ENCODE results near the gene MSMP. TPM values are rescaled to one million over a fixed set of nuclear protein-coding genes. Genes with fewer than 3 reads are reported as not detected.

MSMP gene
- total and polyA plus RNA-seq, 10 of the 15 experiments (the other 5 are each of a cell fraction or from before 2014, with no cell fraction given): 0.33 to 2.4 (median 0.86) TPM; not detected in 4

DNA sequence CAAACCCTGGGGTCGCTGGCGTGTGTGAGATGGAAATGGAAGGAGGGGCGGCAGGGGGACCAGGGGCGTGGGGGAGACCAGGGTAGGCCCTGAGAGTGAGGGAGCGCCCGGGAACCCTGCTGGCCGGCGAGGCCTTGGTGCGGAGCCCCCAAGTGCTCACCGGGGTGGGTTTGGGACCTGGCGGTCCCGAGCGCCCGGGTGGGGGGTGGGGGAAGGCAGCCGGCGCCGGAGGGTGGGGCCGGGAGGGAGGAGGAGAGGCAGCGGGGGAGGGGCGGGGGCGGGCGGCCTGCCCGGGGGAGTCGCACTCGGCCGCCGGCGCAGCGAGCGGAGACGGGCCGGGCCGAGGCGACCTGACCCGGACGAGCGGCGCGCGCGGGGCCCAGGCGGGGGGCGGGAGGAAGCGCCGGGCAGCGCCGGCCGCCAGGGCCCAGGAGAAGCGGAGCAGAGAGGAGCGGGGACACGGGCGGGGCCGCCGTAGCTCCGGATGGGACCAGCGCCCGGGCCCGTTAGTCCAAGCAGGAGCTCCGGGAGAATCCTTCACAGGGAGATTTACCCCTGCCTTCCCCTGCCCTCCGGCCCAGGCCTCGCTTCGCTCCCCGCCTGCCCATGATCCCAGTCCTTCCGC, 37.3 kb upstream of the MSMP start, which contains the start of gene NPR2:
TSS of gene NPR2 (plus strand) at position 295 of the 625 bp plus-strand sequence. CDS start 818 bp downstream, outside the sequence.
- ChIA-PET CTCF (interaction anchor here (1.2 to 2.3 kb wide), 3 partner anchors 32 to 91 kb away, joined by 3 to 7 read pairs (median 6); no protein-coding TSS in a partner anchor), SMC1A (ENCODE audit: uncharacterized antibody, unreplicated experiment) (no interaction called here), POLR2A (no interaction called here), RAD21 (ENCODE audit: unreplicated experiment) (interaction anchor here (1.1 kb wide), 1 partner anchor 35 kb away, joined by 4 read pairs; no protein-coding TSS in a partner anchor)
- intact Hi-C loops (cut with micrococcal nuclease; ENCODE audit: unreplicated experiment): loop anchor here (2.0 kb wide), 1 partner anchor 23 kb away; the partner anchor contains the start of gene HINT2
- 87% methylated on average over 6 of the region's 64 CpGs for WGBS (ENCODE audit: insufficient coverage, insufficient replicate concordance, low lambda C conversion rate, missing lambda C conversion rate)
- H4K20me1 ChIP-seq (ENCODE audit: control insufficient read depth, insufficient read depth): no peaks in the 10 kb centered on the region; the same call in 1 of the 2 replicates
- H3K27ac ChIP-seq (ENCODE audit: control insufficient read depth, insufficient read depth): no peak within 1 kb of the TSS
- ATAC-seq: no peak
- H3K9ac ChIP-seq (ENCODE audit: control insufficient read depth, insufficient read depth, low read length): no peak within 1 kb of the TSS
- H3K9me3 ChIP-seq (replicated peaks; ENCODE audit: control insufficient read depth, insufficient read depth, low read length): no peaks in the 10 kb centered on the region
- no TSS peak for BruUV-seq (replicated peaks)
- in situ Hi-C loops (cut with MboI): no loop called here
- no peak for FAIRE-seq
- H3K4me3 ChIP-seq: no peak within 1 kb of the TSS
- no peak for DNase-seq (ENCODE audit: low read depth, low spot score)
- H3K79me2 ChIP-seq (ENCODE audit: control insufficient read depth, insufficient read depth, low read length): no peaks in the 10 kb centered on the region
- H2AFZ ChIP-seq (ENCODE audit: control insufficient read depth, low read depth, low read length): no peak within 1 kb of the TSS
- no peaks in the 10 kb centered on the region; a peak in 3 of 4 replicates for H3K36me3 ChIP-seq (ENCODE audit: control insufficient read depth in 2 of 2, insufficient read depth in 2 of 2, low read length in 1 of 2)
- no peak within 1 kb of the TSS for H3K4me2 ChIP-seq (ENCODE audit: control insufficient read depth, insufficient read depth)
- no peaks in the 10 kb centered on the region; the same call in 1 of the 2 replicates for H3K4me1 ChIP-seq (ENCODE audit: control insufficient read depth, insufficient read depth, low read length)
- H3K27me3 ChIP-seq (replicated peaks in 1 of 2; ENCODE audit: control insufficient read depth in 2 of 2, insufficient read depth in 2 of 2, low read length in 1 of 2): no peaks in the 10 kb centered on the region
- TF ChIP-seq, protein P1, sequence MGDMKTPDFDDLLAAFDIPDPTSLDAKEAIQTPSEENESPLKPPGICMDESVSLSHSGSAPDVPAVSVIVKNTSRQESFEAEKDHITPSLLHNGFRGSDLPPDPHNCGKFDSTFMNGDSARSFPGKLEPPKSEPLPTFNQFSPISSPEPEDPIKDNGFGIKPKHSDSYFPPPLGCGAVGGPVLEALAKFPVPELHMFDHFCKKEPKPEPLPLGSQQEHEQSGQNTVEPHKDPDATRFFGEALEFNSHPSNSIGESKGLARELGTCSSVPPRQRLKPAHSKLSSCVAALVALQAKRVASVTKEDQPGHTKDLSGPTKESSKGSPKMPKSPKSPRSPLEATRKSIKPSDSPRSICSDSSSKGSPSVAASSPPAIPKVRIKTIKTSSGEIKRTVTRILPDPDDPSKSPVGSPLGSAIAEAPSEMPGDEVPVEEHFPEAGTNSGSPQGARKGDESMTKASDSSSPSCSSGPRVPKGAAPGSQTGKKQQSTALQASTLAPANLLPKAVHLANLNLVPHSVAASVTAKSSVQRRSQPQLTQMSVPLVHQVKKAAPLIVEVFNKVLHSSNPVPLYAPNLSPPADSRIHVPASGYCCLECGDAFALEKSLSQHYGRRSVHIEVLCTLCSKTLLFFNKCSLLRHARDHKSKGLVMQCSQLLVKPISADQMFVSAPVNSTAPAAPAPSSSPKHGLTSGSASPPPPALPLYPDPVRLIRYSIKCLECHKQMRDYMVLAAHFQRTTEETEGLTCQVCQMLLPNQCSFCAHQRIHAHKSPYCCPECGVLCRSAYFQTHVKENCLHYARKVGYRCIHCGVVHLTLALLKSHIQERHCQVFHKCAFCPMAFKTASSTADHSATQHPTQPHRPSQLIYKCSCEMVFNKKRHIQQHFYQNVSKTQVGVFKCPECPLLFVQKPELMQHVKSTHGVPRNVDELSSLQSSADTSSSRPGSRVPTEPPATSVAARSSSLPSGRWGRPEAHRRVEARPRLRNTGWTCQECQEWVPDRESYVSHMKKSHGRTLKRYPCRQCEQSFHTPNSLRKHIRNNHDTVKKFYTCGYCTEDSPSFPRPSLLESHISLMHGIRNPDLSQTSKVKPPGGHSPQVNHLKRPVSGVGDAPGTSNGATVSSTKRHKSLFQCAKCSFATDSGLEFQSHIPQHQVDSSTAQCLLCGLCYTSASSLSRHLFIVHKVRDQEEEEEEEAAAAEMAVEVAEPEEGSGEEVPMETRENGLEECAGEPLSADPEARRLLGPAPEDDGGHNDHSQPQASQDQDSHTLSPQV (IDR thresholded peaks at IDR 0.05): no peak
- TF ChIP-seq ZBED1 (IDR thresholded peaks at IDR 0.05; ENCODE audit: borderline replicate concordance) (no peak), TARDBP (IDR thresholded peaks at IDR 0.05; ENCODE audit: borderline replicate concordance) (no peak), EED (IDR thresholded peaks at IDR 0.05; ENCODE audit: low read depth) (no peak), IKZF2 (IDR thresholded peaks at IDR 0.05) (no peak), ZZZ3 (IDR thresholded peaks at IDR 0.05; ENCODE audit: control insufficient read depth, insufficient read length, low read depth) (no peak), NR2F1 (conservative IDR thresholded peaks at IDR 0.05) (no peak), TCF12 (IDR thresholded peaks at IDR 0.05; ENCODE audit: low read depth, low read length) (no peak), SMAD1 (IDR thresholded peaks at IDR 0.05; ENCODE audit: low read depth, partially characterized antibody) (no peak), EGR1 (IDR thresholded peaks at IDR 0.05; ENCODE audit: borderline replicate concordance in 1 of 2, low read depth in 2 of 2, low read length in 2 of 2) (no peak), GABPA (IDR thresholded peaks at IDR 0.05; ENCODE audit: low read depth) (no peak)
- TF ChIP-seq, protein P2, sequence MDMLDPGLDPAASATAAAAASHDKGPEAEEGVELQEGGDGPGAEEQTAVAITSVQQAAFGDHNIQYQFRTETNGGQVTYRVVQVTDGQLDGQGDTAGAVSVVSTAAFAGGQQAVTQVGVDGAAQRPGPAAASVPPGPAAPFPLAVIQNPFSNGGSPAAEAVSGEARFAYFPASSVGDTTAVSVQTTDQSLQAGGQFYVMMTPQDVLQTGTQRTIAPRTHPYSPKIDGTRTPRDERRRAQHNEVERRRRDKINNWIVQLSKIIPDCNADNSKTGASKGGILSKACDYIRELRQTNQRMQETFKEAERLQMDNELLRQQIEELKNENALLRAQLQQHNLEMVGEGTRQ (IDR thresholded peaks at IDR 0.05; ENCODE audit: borderline replicate concordance, low read depth, low read length): no peak
- TF ChIP-seq, protein P3, sequence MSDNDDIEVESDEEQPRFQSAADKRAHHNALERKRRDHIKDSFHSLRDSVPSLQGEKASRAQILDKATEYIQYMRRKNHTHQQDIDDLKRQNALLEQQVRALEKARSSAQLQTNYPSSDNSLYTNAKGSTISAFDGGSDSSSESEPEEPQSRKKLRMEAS (IDR thresholded peaks at IDR 0.05; ENCODE audit: low read depth, low read length): no peak
- TF ChIP-seq, protein P4, sequence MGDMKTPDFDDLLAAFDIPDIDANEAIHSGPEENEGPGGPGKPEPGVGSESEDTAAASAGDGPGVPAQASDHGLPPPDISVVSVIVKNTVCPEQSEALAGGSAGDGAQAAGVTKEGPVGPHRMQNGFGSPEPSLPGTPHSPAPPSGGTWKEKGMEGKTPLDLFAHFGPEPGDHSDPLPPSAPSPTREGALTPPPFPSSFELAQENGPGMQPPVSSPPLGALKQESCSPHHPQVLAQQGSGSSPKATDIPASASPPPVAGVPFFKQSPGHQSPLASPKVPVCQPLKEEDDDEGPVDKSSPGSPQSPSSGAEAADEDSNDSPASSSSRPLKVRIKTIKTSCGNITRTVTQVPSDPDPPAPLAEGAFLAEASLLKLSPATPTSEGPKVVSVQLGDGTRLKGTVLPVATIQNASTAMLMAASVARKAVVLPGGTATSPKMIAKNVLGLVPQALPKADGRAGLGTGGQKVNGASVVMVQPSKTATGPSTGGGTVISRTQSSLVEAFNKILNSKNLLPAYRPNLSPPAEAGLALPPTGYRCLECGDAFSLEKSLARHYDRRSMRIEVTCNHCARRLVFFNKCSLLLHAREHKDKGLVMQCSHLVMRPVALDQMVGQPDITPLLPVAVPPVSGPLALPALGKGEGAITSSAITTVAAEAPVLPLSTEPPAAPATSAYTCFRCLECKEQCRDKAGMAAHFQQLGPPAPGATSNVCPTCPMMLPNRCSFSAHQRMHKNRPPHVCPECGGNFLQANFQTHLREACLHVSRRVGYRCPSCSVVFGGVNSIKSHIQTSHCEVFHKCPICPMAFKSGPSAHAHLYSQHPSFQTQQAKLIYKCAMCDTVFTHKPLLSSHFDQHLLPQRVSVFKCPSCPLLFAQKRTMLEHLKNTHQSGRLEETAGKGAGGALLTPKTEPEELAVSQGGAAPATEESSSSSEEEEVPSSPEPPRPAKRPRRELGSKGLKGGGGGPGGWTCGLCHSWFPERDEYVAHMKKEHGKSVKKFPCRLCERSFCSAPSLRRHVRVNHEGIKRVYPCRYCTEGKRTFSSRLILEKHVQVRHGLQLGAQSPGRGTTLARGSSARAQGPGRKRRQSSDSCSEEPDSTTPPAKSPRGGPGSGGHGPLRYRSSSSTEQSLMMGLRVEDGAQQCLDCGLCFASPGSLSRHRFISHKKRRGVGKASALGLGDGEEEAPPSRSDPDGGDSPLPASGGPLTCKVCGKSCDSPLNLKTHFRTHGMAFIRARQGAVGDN (IDR thresholded peaks at IDR 0.05): no peak

All from GM12878 (cell line).